Panc1 (cell line): ENCODE measurements around the gene UBE2L5.
"Not testable (repeated sequence)": the region's sequence is repeated elsewhere in the genome, so short reads cannot be mapped to it uniquely, and the experiment has no call there.

ENCODE experiments used
- POLR2AphosphoS5 ChIP-seq: IDR thresholded peaks from 2 replicates; pipeline ENCODE4 v1.6.1; 2012; ENCODE audit warnings: mild to moderate bottlenecking, low read depth, low read length, moderate library complexity
- TCF7L2 ChIP-seq: IDR thresholded peaks from 2 replicates; pipeline ENCODE4 v1.6.1; 2011; ENCODE audit warnings: mild to moderate bottlenecking, low read depth, low read length, inconsistent platforms
- TF ChIP-seq, protein P1 (sequence below), 2 experiments: IDR thresholded peaks; 2 replicates each; pipeline ENCODE4 v1.6.1; 2011 to 2012; ENCODE audit warnings: low read depth in 2 of 2, control low read depth in 1 of 2, low read length in 1 of 2, mild to moderate bottlenecking in 1 of 2, moderate library complexity in 1 of 2; ENCODE audit not compliant: insufficient read depth in 1 of 2
- TF ChIP-seq, protein P2 (sequence below): fragments of 450-650 bp; IDR thresholded peaks from 2 replicates; pipeline ENCODE4 v1.5.1; 2017; ENCODE audit warnings: mild to moderate bottlenecking

DNA sequence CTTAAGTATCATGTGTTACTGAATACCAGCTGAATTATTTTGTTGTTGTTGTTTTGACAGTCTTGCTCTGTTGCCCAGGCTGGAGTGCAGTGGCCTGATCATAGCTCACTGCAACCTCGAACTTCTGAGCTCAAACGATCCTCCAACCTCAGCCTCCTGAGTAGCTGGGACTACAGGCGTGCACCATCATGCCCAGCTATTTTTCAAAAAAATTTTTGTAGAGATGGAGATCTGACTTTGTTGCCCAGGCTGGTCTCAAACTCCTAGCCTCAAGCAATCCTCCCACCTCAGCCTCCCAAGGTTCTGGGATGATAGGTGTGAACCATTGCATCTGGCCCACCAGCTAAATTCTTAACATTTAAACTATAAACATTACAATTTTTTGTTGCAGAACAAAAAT, 21.2 kb downstream of the UBE2L5 start:
- not testable (repeated sequence) for TF ChIP-seq POLR2AphosphoS5, TCF7L2
- TF ChIP-seq, protein P1, sequence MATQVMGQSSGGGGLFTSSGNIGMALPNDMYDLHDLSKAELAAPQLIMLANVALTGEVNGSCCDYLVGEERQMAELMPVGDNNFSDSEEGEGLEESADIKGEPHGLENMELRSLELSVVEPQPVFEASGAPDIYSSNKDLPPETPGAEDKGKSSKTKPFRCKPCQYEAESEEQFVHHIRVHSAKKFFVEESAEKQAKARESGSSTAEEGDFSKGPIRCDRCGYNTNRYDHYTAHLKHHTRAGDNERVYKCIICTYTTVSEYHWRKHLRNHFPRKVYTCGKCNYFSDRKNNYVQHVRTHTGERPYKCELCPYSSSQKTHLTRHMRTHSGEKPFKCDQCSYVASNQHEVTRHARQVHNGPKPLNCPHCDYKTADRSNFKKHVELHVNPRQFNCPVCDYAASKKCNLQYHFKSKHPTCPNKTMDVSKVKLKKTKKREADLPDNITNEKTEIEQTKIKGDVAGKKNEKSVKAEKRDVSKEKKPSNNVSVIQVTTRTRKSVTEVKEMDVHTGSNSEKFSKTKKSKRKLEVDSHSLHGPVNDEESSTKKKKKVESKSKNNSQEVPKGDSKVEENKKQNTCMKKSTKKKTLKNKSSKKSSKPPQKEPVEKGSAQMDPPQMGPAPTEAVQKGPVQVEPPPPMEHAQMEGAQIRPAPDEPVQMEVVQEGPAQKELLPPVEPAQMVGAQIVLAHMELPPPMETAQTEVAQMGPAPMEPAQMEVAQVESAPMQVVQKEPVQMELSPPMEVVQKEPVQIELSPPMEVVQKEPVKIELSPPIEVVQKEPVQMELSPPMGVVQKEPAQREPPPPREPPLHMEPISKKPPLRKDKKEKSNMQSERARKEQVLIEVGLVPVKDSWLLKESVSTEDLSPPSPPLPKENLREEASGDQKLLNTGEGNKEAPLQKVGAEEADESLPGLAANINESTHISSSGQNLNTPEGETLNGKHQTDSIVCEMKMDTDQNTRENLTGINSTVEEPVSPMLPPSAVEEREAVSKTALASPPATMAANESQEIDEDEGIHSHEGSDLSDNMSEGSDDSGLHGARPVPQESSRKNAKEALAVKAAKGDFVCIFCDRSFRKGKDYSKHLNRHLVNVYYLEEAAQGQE (IDR thresholded peaks at IDR 0.05; ENCODE audit: insufficient read depth in 1 of 2, low read depth in 2 of 2, low read length in 1 of 2), result not testable (repeated sequence)
- TF ChIP-seq, protein P2, sequence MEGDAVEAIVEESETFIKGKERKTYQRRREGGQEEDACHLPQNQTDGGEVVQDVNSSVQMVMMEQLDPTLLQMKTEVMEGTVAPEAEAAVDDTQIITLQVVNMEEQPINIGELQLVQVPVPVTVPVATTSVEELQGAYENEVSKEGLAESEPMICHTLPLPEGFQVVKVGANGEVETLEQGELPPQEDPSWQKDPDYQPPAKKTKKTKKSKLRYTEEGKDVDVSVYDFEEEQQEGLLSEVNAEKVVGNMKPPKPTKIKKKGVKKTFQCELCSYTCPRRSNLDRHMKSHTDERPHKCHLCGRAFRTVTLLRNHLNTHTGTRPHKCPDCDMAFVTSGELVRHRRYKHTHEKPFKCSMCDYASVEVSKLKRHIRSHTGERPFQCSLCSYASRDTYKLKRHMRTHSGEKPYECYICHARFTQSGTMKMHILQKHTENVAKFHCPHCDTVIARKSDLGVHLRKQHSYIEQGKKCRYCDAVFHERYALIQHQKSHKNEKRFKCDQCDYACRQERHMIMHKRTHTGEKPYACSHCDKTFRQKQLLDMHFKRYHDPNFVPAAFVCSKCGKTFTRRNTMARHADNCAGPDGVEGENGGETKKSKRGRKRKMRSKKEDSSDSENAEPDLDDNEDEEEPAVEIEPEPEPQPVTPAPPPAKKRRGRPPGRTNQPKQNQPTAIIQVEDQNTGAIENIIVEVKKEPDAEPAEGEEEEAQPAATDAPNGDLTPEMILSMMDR, result not testable (repeated sequence)
